GM10847 (cell line): ENCODE data around the gene ASXL2.

Experiments
- POLR2A ChIP-seq: IDR thresholded peaks from 2 replicates; pipeline ENCODE4 v1.6.1; 2011; ENCODE audit not compliant: insufficient read length; ENCODE audit errors: extremely low read depth

ASXL2 gene

GRCh38 chr2:25690058-25690457 lies 188.2 kb downstream of the ASXL2 start:
- TF ChIP-seq POLR2A: no peak

- TF ChIP-seq POLR2A: no peak
Observed at GRCh38 chr2:25688236-25688635, 190.1 kb downstream of the ASXL2 start.

GRCh38 chr2:25685741-25686140 lies 192.5 kb downstream of the ASXL2 start:
- TF ChIP-seq POLR2A: no peak

- TF ChIP-seq POLR2A: no peak
Observed at GRCh38 chr2:25684577-25685473, 193.5 kb downstream of the ASXL2 start.
